K562 (cell line): ENCODE data around the gene SEZ6L. TPM values are rescaled to one million over a fixed set of nuclear protein-coding genes. Genes with fewer than 3 reads are reported as not detected.

ENCODE experiments used
- ATAC-seq: fragments of 200-7000 bp; cut with Tn5 transposase; 3 replicates; pipeline ENCODE4 v1.9.1; 2020; ENCODE audit warnings: moderate library complexity
- BruUV-seq: library from RNA; stranded (reverse); fragments of 400-500 nt; replicated peaks from 2 replicates; lab custom pipeline; 2021; lab: Mats Ljungman, UMichigan
- CTCF ChIA-PET: fragments of 300-600 bp; formaldehyde crosslinking; extraction: SDS; loops from one replicate; lab custom pipeline; 2021; ENCODE audit warnings: low intra/inter-chr PET ratio; lab: Yijun Ruan, JAX
- POLR2A ChIA-PET: fragments of 300-600, 350-650 bp; sonication (Branson Sonifier 250); formaldehyde crosslinking; extraction: SDS; loops from one replicate; lab custom pipeline; 2021; ENCODE audit warnings: antibody characterized with exemption, inconsistent platforms; lab: Yijun Ruan, JAX
- DNase-seq, 4 experiments: peaks; one replicate each; pipeline versions ENCODE4 v3.0.0 to v3.0.0-alpha.2; 2011 to 2018; ENCODE audit warnings: low spot score in 3 of 4, mixed read lengths in 3 of 4; ENCODE audit errors: extremely low read depth in 1 of 4
- FAIRE-seq: peaks from 2 replicates; lab custom pipeline; 2011; peaks lifted over from hg19 to GRCh38; lab: Jason Lieb, UNC
- H2AFZ ChIP-seq: 2 replicates; pipeline ENCODE4 v1.6.0; 2011; ENCODE audit warnings: low read depth, low read length, control low read depth, inconsistent platforms
- H3K27ac ChIP-seq: fragments of 200-600 bp; 3 replicates; pipeline ENCODE4 v1.8.0; 2011; ENCODE audit warnings: low read depth, mild to moderate bottlenecking, control low read depth, inconsistent platforms, low read length, moderate library complexity, mixed read lengths; ENCODE audit errors: extremely low read depth
- H3K27me3 ChIP-seq, 2 experiments: fragments of 300-600 bp in 1 of 2; 2 replicates in 1 of 2; 3 replicates in 1 of 2; pipeline versions ENCODE4 v1.6.0 to v1.8.0; 2011; ENCODE audit warnings: inconsistent platforms in 2 of 2, low read length in 2 of 2, mild to moderate bottlenecking in 1 of 2, mixed read lengths in 1 of 2, moderate library complexity in 1 of 2; ENCODE audit not compliant: control insufficient read depth in 2 of 2, insufficient read depth in 2 of 2
- H3K36me3 ChIP-seq: fragments of 300-600 bp; 3 replicates; pipeline ENCODE4 v1.8.0; 2011; ENCODE audit warnings: mild to moderate bottlenecking, low read length, inconsistent platforms; ENCODE audit not compliant: control insufficient read depth, insufficient read depth
- H3K4me1 ChIP-seq, 2 experiments: fragments of 200-600 bp in 1 of 2; replicated peaks in 1 of 2; 2 replicates in 1 of 2; 3 replicates in 1 of 2; pipeline versions ENCODE4 v1.5.1 to v1.8.0; 2011; ENCODE audit warnings: inconsistent platforms in 2 of 2, low read length in 2 of 2, mild to moderate bottlenecking in 1 of 2, mixed read lengths in 1 of 2, moderate library complexity in 1 of 2; ENCODE audit not compliant: control insufficient read depth in 2 of 2, insufficient read depth in 2 of 2
- H3K4me2 ChIP-seq: 2 replicates; pipeline ENCODE4 v1.6.1; 2011; ENCODE audit warnings: low read length, control low read depth, inconsistent platforms, mixed read lengths; ENCODE audit not compliant: insufficient read depth
- H3K4me3 ChIP-seq: fragments of 200-600 bp; sonication (generic), shearing (Covaris generic); 2 replicates; pipeline ENCODE4 v1.5.1; 2016; ENCODE audit warnings: control low read depth, inconsistent platforms
- H3K79me2 ChIP-seq: fragments of 200-600 bp; 3 replicates; pipeline ENCODE4 v1.8.0; 2011; ENCODE audit warnings: low read length, inconsistent platforms; ENCODE audit not compliant: control insufficient read depth, insufficient read depth
- H3K9ac ChIP-seq, 2 experiments: 2 replicates each; pipeline versions ENCODE4 v1.6.0 to v1.6.1; 2011; ENCODE audit warnings: low read depth in 2 of 2, low read length in 2 of 2, control low read depth in 1 of 2, inconsistent platforms in 1 of 2, mild to moderate bottlenecking in 1 of 2, mixed read lengths in 1 of 2; ENCODE audit not compliant: insufficient read depth in 1 of 2
- H3K9me1 ChIP-seq: one replicate; pipeline ENCODE4 v1.6.0; 2011; ENCODE audit warnings: inconsistent platforms, mild to moderate bottlenecking, low read length, moderate library complexity; ENCODE audit not compliant: control insufficient read depth, insufficient read depth
- H3K9me3 ChIP-seq: replicated peaks from 2 replicates; pipeline ENCODE4 v1.5.1; 2011; ENCODE audit warnings: low read depth, low read length, inconsistent platforms; ENCODE audit not compliant: control insufficient read depth, insufficient read depth
- H4K20me1 ChIP-seq: replicated peaks from 2 replicates; pipeline ENCODE4 v1.6.1; 2011; ENCODE audit warnings: low read length, inconsistent platforms, mixed read lengths; ENCODE audit not compliant: control insufficient read depth, insufficient read depth
- GABPB2 ChIP-seq: fragments of 250-450 bp; sonication (Bioruptor Pico); conservative IDR thresholded peaks from 2 replicates; pipeline ENCODE4 v1.5.1; 2021; ENCODE audit warnings: mild to moderate bottlenecking
- KAT8 ChIP-seq: fragments of 450-650 bp; IDR thresholded peaks from 2 replicates; pipeline ENCODE4 v1.6.1; 2016; ENCODE audit warnings: low read depth, mild to moderate bottlenecking
- KLF16 ChIP-seq: IDR thresholded peaks from 2 replicates; pipeline ENCODE4 v1.6.1; 2016; ENCODE audit warnings: antibody characterized with exemption
- MEF2D ChIP-seq: conservative IDR thresholded peaks from 2 replicates; pipeline ENCODE4 v1.6.1; 2016; ENCODE audit warnings: low read depth, missing genetic modification characterization, missing compliant biosample characterization
- MGA ChIP-seq: fragments of 450-650 bp; IDR thresholded peaks from 2 replicates; pipeline ENCODE4 v1.6.1; 2016; ENCODE audit warnings: mild to moderate bottlenecking, moderate library complexity
- NFIC ChIP-seq: fragments of 450-650 bp; IDR thresholded peaks from 2 replicates; pipeline ENCODE4 v1.6.1; 2017; ENCODE audit warnings: mild to moderate bottlenecking, inconsistent platforms
- POLR3G ChIP-seq: IDR thresholded peaks from 2 replicates; pipeline ENCODE4 v1.6.1; 2011; ENCODE audit not compliant: insufficient read length, insufficient replicate concordance; ENCODE audit errors: extremely low read depth
- ZC3H11A ChIP-seq: IDR thresholded peaks from 2 replicates; pipeline ENCODE4 v1.6.1; 2012; ENCODE audit warnings: low read depth, low read length, improper control_type of control experiment
- WGBS: fragments of 100-300 bp; shearing (Covaris generic); methylation state at CpG from one replicate; pipeline ENCODE4 v1.1.6; 2016; ENCODE audit warnings: low coverage, mixed read lengths; ENCODE audit not compliant: insufficient coverage; ENCODE audit errors: missing lambda C conversion rate; 5-methylcytosine and 5-hydroxymethylcytosine counted together
- in situ Hi-C: fragments of 300-500 bp; cut with MboI; formaldehyde crosslinking; loops from 4 replicates; pipeline ENCODE4 v1.15.0; 2018; ENCODE audit warnings: inconsistent platforms, mixed read lengths
- intact Hi-C: fragments of 100-400 bp; cut with micrococcal nuclease; formaldehyde crosslinking; loops from 2 replicates; pipeline ENCODE4 v1.14.2; 2022
- polyA plus RNA-seq, 8 experiments: library from polyadenylated mRNA; depleted of rRNA in 4 of 8; stranded (reverse) in 5 of 8; unstranded in 3 of 8; fragments of >200 nt; fragmentation: Nextera tagmentation in 2 of 8; fragmentation: Illumina TruSeq in 1 of 8; extraction: Ambion mirVana in 2 of 8; extraction: Trizol in 1 of 8; gene quantifications; 2 replicates each; pipeline versions ENCODE4 v1.2.1 to v1.2.3, GENCODE V29; 2011 to 2014; ENCODE audit warnings: inconsistent platforms in 1 of 8, missing spikeins in 1 of 8
- total RNA-seq, 7 experiments: library from RNA; depleted of rRNA in 6 of 7; stranded (reverse); fragments of >200 nt in 6 of 7; fragmentation: Illumina TruSeq in 2 of 7; extraction: Trizol in 2 of 7; gene quantifications; 2 replicates each; pipeline versions ENCODE4 v1.2.1 to v1.2.3, GENCODE V29; 2011 to 2021; ENCODE audit warnings: low replicate concordance in 1 of 7
- TF ChIP-seq, protein P1 (sequence below): fragments of 250-450 bp; sonication (Bioruptor Pico); IDR thresholded peaks from 2 replicates; pipeline ENCODE4 v1.4.0; 2020; ENCODE audit warnings: borderline replicate concordance

SEZ6L gene
- total and polyA plus RNA-seq, 9 of the 15 experiments (the other 6 are each of a cell fraction or from before 2014, with no cell fraction given): not detected

DNA sequence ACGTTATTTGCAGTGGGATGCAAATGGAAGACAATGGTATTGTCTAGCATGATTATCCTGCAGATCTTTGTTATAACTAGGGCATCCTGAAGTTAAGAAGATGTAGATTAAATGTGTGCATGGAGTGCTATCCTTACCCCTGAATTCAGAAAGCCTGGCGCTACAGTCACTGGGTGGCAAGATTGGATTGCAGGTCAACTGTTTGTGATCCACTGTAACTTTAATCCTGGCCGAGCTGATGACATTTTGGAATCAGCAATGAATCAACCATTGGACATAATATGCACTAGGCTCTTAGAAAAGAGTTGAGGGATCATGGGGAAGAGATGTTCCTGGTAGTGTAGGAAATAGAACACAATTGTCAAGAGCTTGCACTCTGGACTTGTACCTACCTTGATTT lies 25.1 kb downstream of the SEZ6L start (continued):
- TF ChIP-seq, protein P1, sequence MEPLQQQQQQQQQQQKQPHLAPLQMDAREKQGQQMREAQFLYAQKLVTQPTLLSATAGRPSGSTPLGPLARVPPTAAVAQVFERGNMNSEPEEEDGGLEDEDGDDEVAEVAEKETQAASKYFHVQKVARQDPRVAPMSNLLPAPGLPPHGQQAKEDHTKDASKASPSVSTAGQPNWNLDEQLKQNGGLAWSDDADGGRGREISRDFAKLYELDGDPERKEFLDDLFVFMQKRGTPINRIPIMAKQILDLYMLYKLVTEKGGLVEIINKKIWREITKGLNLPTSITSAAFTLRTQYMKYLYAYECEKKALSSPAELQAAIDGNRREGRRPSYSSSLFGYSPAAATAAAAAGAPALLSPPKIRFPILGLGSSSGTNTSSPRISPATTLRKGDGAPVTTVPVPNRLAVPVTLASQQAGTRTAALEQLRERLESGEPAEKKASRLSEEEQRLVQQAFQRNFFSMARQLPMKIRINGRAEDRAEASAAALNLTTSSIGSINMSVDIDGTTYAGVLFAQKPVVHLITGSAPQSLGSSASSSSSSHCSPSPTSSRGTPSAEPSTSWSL (CRISPR knock-in tag): no peak
- no peak for TF ChIP-seq KAT8
- TF ChIP-seq KLF16: no peak
- TF ChIP-seq NFIC: no peak

DNA sequence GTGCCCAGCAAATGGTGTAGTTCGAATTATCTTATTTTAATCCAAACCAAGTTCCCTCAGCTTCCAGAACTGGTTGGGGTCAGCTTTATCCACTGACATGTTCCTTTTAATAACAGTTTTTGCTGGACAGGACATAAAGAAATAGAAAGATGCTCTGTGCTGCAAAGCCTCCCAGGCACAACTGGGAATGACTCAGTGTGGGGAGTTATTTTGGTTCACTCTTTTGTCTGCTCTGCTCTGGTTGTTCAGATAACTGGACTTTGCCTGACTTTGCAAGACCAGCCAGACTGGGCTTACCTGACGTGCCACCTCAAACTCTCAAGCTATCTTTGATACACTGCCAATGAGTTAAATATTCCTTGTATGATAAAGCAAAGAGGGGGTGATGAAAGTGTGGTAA lies 25.6 kb downstream of the SEZ6L start:
- ATAC-seq (no peak), DNase-seq (no peak), FAIRE-seq (no peak)
- ChIA-PET POLR2A (interaction anchor here (0.5 kb wide), 1 partner anchor 1226 kb away, joined by 3 read pairs; no protein-coding TSS in a partner anchor), CTCF (no interaction called here)
- H3K4me2 ChIP-seq: no peak overlapping the region
- H3K4me1 ChIP-seq: no peaks in the 10 kb centered on the region
- H3K9me3 ChIP-seq: no peaks in the 10 kb centered on the region
- H3K36me3 ChIP-seq: no peaks in the 10 kb centered on the region
- H3K9ac ChIP-seq: no peak overlapping the region
- H3K79me2 ChIP-seq: no peaks in the 10 kb centered on the region
- H3K27me3 ChIP-seq: no peaks in the 10 kb centered on the region
- no TSS peak for BruUV-seq
- in situ Hi-C loops (no loop called here), intact Hi-C loops (no loop called here)
- H4K20me1 ChIP-seq: no peaks in the 10 kb centered on the region
- WGBS: 0% methylated on average over 2 of the region's 2 CpGs
- no peaks in the 10 kb centered on the region for H3K9me1 ChIP-seq
- no peak overlapping the region for H3K27ac ChIP-seq
- H3K4me3 ChIP-seq: no peak overlapping the region
- no peak overlapping the region for H2AFZ ChIP-seq
- TF ChIP-seq MGA: no peak
- no peak for TF ChIP-seq GABPB2 (CRISPR knock-in tag)
- no peak for TF ChIP-seq POLR3G
- no peak for TF ChIP-seq MEF2D (tag)
- no peak for TF ChIP-seq ZC3H11A
